Measurements from ENCODE around the gene PSMC3.

DNA sequence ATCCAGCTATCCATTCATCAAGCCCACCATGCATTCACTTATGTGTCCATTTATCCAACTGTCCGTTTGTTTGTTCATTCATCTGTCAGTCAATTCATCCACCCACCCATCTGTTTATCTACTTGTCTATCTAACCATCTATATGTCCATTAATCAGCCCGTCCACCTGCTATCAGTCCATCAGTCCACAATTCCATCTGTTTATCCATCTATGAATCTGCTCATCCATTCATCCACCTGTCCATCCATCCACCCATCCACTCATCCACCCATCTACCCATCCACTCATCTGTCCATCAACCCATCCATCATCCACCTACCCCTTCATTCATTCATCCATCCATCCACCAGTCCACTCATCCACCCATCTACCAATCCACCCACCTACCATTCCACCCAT lies 46.9 kb downstream of the PSMC3 start:
- TF ChIP-seq ZNF274 (IDR thresholded peaks at IDR 0.05; ENCODE audit: low read depth, low read length) (no peak), YY1 (IDR thresholded peaks at IDR 0.05; ENCODE audit: insufficient read depth, insufficient read length) (no peak)

Measured in NT2/D1 (cell line).